HepG2 (cell line): ENCODE measurements around the gene FRMD3. TPM values are rescaled to one million over a fixed set of nuclear protein-coding genes. Genes with fewer than 3 reads are reported as not detected.

Experiments used
- CBX5 ChIP-seq: sonication (generic); formaldehyde crosslinking; IDR thresholded peaks from 2 replicates; pipeline ENCODE4 v1.4.0; 2020; ENCODE audit warnings: missing genetic modification reagents, borderline replicate concordance
- CEBPG ChIP-seq: IDR thresholded peaks from 2 replicates; pipeline ENCODE4 v1.6.1; 2016
- EHMT2 ChIP-seq: fragments of 200-600 bp; sonication (generic); IDR thresholded peaks from 2 replicates; pipeline ENCODE4 v1.7.0; 2017; ENCODE audit warnings: antibody characterized with exemption, low read depth, low read length, borderline replicate concordance
- ELF3 ChIP-seq: IDR thresholded peaks from 2 replicates; pipeline ENCODE4 v1.6.1; 2016; ENCODE audit warnings: missing genetic modification reagents, missing compliant biosample characterization
- GLI4 ChIP-seq: sonication (generic); formaldehyde crosslinking; IDR thresholded peaks from 2 replicates; pipeline ENCODE4 v1.5.1; 2020; ENCODE audit warnings: missing genetic modification reagents, mild to moderate bottlenecking, moderate library complexity, borderline replicate concordance
- HDAC2 ChIP-seq: sonication (generic); formaldehyde crosslinking; IDR thresholded peaks from 2 replicates; pipeline ENCODE4 v1.4.0; 2020; ENCODE audit warnings: missing genetic modification reagents
- HNF4A ChIP-seq: sonication (generic); formaldehyde crosslinking; IDR thresholded peaks from 2 replicates; pipeline ENCODE4 v1.4.0; 2020; ENCODE audit warnings: missing genetic modification reagents
- KMT2A ChIP-seq: sonication (generic); formaldehyde crosslinking; IDR thresholded peaks from 2 replicates; pipeline ENCODE4 v1.4.0; 2020; ENCODE audit warnings: missing genetic modification reagents
- MIXL1 ChIP-seq: IDR thresholded peaks from 2 replicates; pipeline ENCODE4 v1.6.1; 2016
- NCOA2 ChIP-seq: sonication (generic); formaldehyde crosslinking; IDR thresholded peaks from 2 replicates; pipeline ENCODE4 v1.8.0; 2022; ENCODE audit warnings: inconsistent platforms
- NFRKB ChIP-seq: fragments of 450-650 bp; IDR thresholded peaks from 2 replicates; pipeline ENCODE4 v1.6.1; 2017
- PHF21A ChIP-seq: sonication (generic); formaldehyde crosslinking; IDR thresholded peaks from 2 replicates; pipeline ENCODE4 v1.5.0; 2020; ENCODE audit warnings: mild to moderate bottlenecking, missing genetic modification reagents
- PHF5A ChIP-seq: IDR thresholded peaks from one replicate; pipeline ENCODE4 v1.6.1; 2018; ENCODE audit warnings: low read depth, missing genetic modification reagents; ENCODE audit not compliant: unreplicated experiment
- PITX1 ChIP-seq: sonication (generic); formaldehyde crosslinking; IDR thresholded peaks from 2 replicates; pipeline ENCODE4 v1.5.1; 2020; ENCODE audit warnings: mild to moderate bottlenecking, missing genetic modification reagents
- RCOR2 ChIP-seq: IDR thresholded peaks from 2 replicates; pipeline ENCODE4 v1.6.1; 2016; ENCODE audit warnings: missing biosample characterization, missing genetic modification reagents
- STAG1 ChIP-seq: sonication (generic); formaldehyde crosslinking; IDR thresholded peaks from 2 replicates; pipeline ENCODE4 v1.4.0; 2020; ENCODE audit warnings: missing genetic modification reagents
- THAP11 ChIP-seq: IDR thresholded peaks from 2 replicates; pipeline ENCODE4 v1.6.1; 2016; ENCODE audit warnings: missing biosample characterization, missing genetic modification reagents
- U2AF1 ChIP-seq: fragments of 200-400 bp; formaldehyde crosslinking; optimal IDR thresholded peaks from 2 replicates; pipeline ENCODE3; 2017; ENCODE audit warnings: mild to moderate bottlenecking, low read depth, low read length
- ZBTB42 ChIP-seq: sonication (generic); formaldehyde crosslinking; IDR thresholded peaks from 2 replicates; pipeline ENCODE4 v1.5.0; 2020; ENCODE audit warnings: mild to moderate bottlenecking, missing genetic modification reagents
- ZMAT3 ChIP-seq: sonication (generic); formaldehyde crosslinking; conservative IDR thresholded peaks from 2 replicates; pipeline ENCODE4 v1.7.0; 2021; ENCODE audit warnings: missing genetic modification reagents
- ZMYM3 ChIP-seq: sonication (generic); formaldehyde crosslinking; IDR thresholded peaks from 2 replicates; pipeline ENCODE4 v1.5.1; 2020; ENCODE audit warnings: mild to moderate bottlenecking, missing genetic modification reagents
- ZNF121 ChIP-seq: sonication (generic); formaldehyde crosslinking; IDR thresholded peaks from 2 replicates; pipeline ENCODE4 v1.5.0; 2020; ENCODE audit warnings: mild to moderate bottlenecking, missing genetic modification reagents
- ZNF451 ChIP-seq: sonication (generic); formaldehyde crosslinking; IDR thresholded peaks from 2 replicates; pipeline ENCODE4 v1.5.0; 2020; ENCODE audit warnings: mild to moderate bottlenecking, missing genetic modification reagents
- ZNF607 ChIP-seq: sonication (generic); formaldehyde crosslinking; IDR thresholded peaks from 2 replicates; pipeline ENCODE4 v1.5.1; 2020; ENCODE audit warnings: missing genetic modification reagents, mild to moderate bottlenecking, borderline replicate concordance
- ZNF747 ChIP-seq: sonication (generic); formaldehyde crosslinking; IDR thresholded peaks from 2 replicates; pipeline ENCODE4 v1.8.1; 2023; ENCODE audit warnings: missing genetic modification reagents, mild to moderate bottlenecking, borderline replicate concordance
- ZNF768 ChIP-seq: sonication (generic); formaldehyde crosslinking; IDR thresholded peaks from 2 replicates; pipeline ENCODE4 v1.4.0; 2020; ENCODE audit warnings: missing genetic modification reagents
- polyA plus RNA-seq, 8 experiments: library from polyadenylated mRNA; depleted of rRNA in 3 of 8; stranded (reverse) in 7 of 8; unstranded in 1 of 8; fragments of >200 nt; fragmentation: Illumina TruSeq in 4 of 8; extraction: Trizol in 4 of 8; gene quantifications; 2 replicates each; pipeline versions ENCODE4 v1.2.1 to v1.2.3, GENCODE V29; 2011 to 2016; ENCODE audit warnings: low read depth in 4 of 8, missing spikeins in 1 of 8, mixed read lengths in 1 of 8; ENCODE audit not compliant: insufficient read depth in 1 of 8
- total RNA-seq, 5 experiments: library from RNA; depleted of rRNA; stranded (reverse); fragments of >200 nt; fragmentation: Illumina TruSeq; extraction: Trizol; gene quantifications; 2 replicates each; pipeline ENCODE4 v1.2.3, GENCODE V29; 2016; ENCODE audit warnings: low read depth in 1 of 5
- TF ChIP-seq, protein P1 (sequence below): sonication (generic); formaldehyde crosslinking; IDR thresholded peaks from 2 replicates; pipeline ENCODE4 v1.4.0; 2020; ENCODE audit warnings: missing genetic modification reagents, borderline replicate concordance
- TF ChIP-seq, protein P2 (sequence below): sonication (generic); formaldehyde crosslinking; IDR thresholded peaks from 2 replicates; pipeline ENCODE4 v1.5.0; 2020; ENCODE audit warnings: mild to moderate bottlenecking, missing genetic modification reagents, borderline replicate concordance
- TF ChIP-seq, protein P3 (sequence below): sonication (generic); formaldehyde crosslinking; IDR thresholded peaks from 2 replicates; pipeline ENCODE4 v1.4.0; 2020; ENCODE audit warnings: mild to moderate bottlenecking, missing genetic modification reagents

The FRMD3 gene
- total and polyA plus RNA-seq, 2 of the 13 experiments (the other 11 are each of a cell fraction or from before 2014, with no cell fraction given): 3.2 to 7.7 TPM

DNA sequence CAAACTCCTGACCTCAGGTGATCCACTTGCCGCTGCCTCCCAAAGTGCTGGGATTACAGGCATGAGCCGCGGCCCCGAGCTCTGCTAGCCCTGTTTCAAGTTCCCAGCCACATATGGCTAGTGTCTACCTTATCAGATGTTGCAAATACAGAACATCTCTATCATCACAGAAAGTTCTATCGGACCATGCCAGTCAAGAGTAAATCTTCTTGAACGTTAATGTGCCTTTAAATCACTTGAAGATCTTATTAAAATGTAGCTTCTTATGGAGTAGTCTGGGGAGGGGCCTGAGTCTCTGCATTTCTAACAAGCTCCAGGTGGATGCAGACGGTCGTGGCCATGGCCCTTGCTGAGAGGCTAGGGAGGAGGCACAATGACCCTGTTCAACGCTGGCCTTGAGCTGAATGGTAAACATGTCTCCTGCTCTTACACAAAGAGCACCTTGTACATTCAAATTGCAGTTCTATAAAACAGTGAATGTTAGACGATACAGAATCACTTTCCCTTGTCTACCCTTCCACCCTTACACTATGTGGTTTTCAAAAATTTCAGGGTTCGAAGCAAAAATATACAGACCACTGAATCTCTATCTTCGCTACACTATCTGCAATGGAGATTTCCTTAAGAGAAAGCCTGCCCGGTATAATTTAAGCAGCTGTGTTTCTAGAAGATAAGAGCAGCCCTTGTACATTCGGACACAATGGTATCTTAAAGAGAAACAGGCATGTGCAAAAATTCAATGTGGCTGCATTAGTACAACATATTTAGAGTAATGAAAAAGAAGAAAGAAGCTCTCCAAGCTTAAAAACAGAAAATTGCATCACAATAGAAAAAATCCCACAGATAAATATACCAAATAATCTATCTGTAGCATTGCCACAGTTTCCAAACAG is 114.1 kb downstream of the FRMD3 start (continued):
- TF ChIP-seq THAP11 (CRISPR knock-in tag) (peak; percentile 22; the same call in 1 of the 2 replicates), ZMYM3 (CRISPR knock-in tag) (peak; percentile 79), NCOA2 (CRISPR knock-in tag) (peak; percentile 86), PHF5A (CRISPR knock-in tag) (peak; percentile 63), STAG1 (CRISPR knock-in tag) (0 out of 2 replicates have a peak, but pooled peaks have one; percentile 8), ZNF121 (peak; percentile 8; the same call in 1 of the 2 replicates), CEBPG (CRISPR knock-in tag) (peak; percentile 63), PHF21A (CRISPR knock-in tag) (peak; percentile 55; the same call in 1 of the 2 replicates), GLI4 (CRISPR knock-in tag) (no peak), ZNF607 (CRISPR knock-in tag) (no peak), MIXL1 (CRISPR knock-in tag) (peak; percentile 37; the same call in 1 of the 2 replicates), KMT2A (CRISPR knock-in tag) (no peak; the same call in 1 of the 2 replicates), ZNF747 (CRISPR knock-in tag) (no peak), PITX1 (CRISPR knock-in tag) (peak; percentile 53; the same call in 1 of the 2 replicates), U2AF1 (no peak), ZNF768 (CRISPR knock-in tag) (no peak), CBX5 (CRISPR knock-in tag) (0 out of 2 replicates have a peak, but pooled peaks have one; percentile 47), ZBTB42 (CRISPR knock-in tag) (no peak), HNF4A (CRISPR knock-in tag) (peak; percentile 79), NFRKB (no peak), HDAC2 (peak; percentile 70; the same call in 1 of the 2 replicates), EHMT2 (peak; percentile 71; the same call in 1 of the 2 replicates), RCOR2 (peak; percentile 67; the same call in 1 of the 2 replicates), ELF3 (CRISPR knock-in tag) (0 out of 2 replicates have a peak, but pooled peaks have one; percentile 38), ZMAT3 (CRISPR knock-in tag) (no peak), ZNF451 (no peak)
- TF ChIP-seq, protein P1, sequence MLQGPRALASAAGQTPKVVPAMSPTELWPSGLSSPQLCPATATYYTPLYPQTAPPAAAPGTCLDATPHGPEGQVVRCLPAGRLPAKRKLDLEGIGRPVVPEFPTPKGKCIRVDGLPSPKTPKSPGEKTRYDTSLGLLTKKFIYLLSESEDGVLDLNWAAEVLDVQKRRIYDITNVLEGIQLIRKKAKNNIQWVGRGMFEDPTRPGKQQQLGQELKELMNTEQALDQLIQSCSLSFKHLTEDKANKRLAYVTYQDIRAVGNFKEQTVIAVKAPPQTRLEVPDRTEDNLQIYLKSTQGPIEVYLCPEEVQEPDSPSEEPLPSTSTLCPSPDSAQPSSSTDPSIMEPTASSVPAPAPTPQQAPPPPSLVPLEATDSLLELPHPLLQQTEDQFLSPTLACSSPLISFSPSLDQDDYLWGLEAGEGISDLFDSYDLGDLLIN (CRISPR knock-in tag): no peak
- TF ChIP-seq, protein P2, sequence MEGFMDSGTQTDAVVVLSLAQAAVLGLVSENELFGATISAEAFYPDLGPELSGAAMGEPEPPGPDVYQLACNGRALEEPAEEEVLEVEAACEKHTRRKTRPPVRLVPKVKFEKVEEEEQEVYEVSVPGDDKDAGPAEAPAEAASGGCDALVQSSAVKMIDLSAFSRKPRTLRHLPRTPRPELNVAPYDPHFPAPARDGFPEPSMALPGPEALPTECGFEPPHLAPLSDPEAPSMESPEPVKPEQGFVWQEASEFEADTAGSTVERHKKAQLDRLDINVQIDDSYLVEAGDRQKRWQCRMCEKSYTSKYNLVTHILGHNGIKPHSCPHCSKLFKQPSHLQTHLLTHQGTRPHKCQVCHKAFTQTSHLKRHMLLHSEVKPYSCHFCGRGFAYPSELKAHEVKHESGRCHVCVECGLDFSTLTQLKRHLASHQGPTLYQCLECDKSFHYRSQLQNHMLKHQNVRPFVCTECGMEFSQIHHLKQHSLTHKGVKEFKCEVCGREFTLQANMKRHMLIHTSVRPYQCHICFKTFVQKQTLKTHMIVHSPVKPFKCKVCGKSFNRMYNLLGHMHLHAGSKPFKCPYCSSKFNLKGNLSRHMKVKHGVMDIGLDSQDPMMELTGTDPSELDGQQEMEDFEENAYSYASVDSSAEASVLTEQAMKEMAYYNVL: peak; percentile 60; the same call in 1 of the 2 replicates
- TF ChIP-seq, protein P3, sequence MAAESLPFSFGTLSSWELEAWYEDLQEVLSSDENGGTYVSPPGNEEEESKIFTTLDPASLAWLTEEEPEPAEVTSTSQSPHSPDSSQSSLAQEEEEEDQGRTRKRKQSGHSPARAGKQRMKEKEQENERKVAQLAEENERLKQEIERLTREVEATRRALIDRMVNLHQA (CRISPR knock-in tag): no peak
